AG04449 (cell line): Measurements from ENCODE around the gene NAXE.

Experiments used
- CTCF ChIA-PET: fragments of 350-600 bp; formaldehyde crosslinking; extraction: SDS; loops from one replicate; lab custom pipeline; 2021; ENCODE audit warnings: antibody characterized with exemption; lab: Yijun Ruan, JAX
- POLR2A ChIA-PET: fragments of 400-600, 350-600 bp; formaldehyde crosslinking; extraction: SDS; loops from one replicate; lab custom pipeline; 2020; ENCODE audit warnings: antibody characterized with exemption, inconsistent platforms; lab: Yijun Ruan, JAX
- DNase-seq: peaks from one replicate; pipeline ENCODE4 v3.0.0-alpha.2; 2010; ENCODE audit warnings: low read depth, low spot score
- H3K4me3 ChIP-seq: 2 replicates; pipeline ENCODE4 v1.5.1; 2011; ENCODE audit warnings: low read depth, mild to moderate bottlenecking, control low read depth, low read length
- CTCF ChIP-seq: IDR thresholded peaks from one replicate; pipeline ENCODE4 v1.5.1; 2011; ENCODE audit warnings: mild to moderate bottlenecking, moderate library complexity, low read length, control low read depth, inconsistent platforms; ENCODE audit not compliant: insufficient read depth; ENCODE audit errors: missing control alignments

NAXE gene

GRCh38 chr1:156593661-156593989, 2.0 kb downstream of the NAXE start:
- ChIA-PET POLR2A (no interaction called here), CTCF (interaction anchor here (0.6 to 4.5 kb wide), 11 partner anchors 8 to 208 kb away, joined by 3 to 51 read pairs (median 4); partner anchors contain the start of gene GPATCH4)

GRCh38 chr1:156594190-156594589, 2.6 kb downstream of the NAXE start:
- no peak for TF ChIP-seq CTCF
- POLR2A ChIA-PET, result interaction anchor here (0.6 kb wide), 1 partner anchor 94 kb away, joined by 4 read pairs; no protein-coding TSS in a partner anchor

More at GRCh38 chr1:156593661-156593989, 2.0 kb downstream of the NAXE start:
- no peak for DNase-seq
- H3K4me3 ChIP-seq, result no peak overlapping the region
- TF ChIP-seq CTCF, result no peak

GRCh38 chr1:156595016-156595415, 3.4 kb downstream of the NAXE start:
- CTCF ChIA-PET, result interaction anchor here (1.1 to 4.5 kb wide), 8 partner anchors 9 to 32 kb away, joined by 3 to 51 read pairs (median 6); partner anchors contain the start of gene GPATCH4
- POLR2A ChIA-PET, result no interaction called here

More at GRCh38 chr1:156594190-156594589, 2.6 kb downstream of the NAXE start:
- no peak overlapping the region for H3K4me3 ChIP-seq
- no peak for DNase-seq
- CTCF ChIA-PET, result interaction anchor here (0.6 to 4.5 kb wide), 11 partner anchors 9 to 209 kb away, joined by 3 to 51 read pairs (median 4); partner anchors contain the start of gene GPATCH4

GRCh38 chr1:156596426-156596825, 4.8 kb downstream of the NAXE start:
- TF ChIP-seq CTCF, result no peak
- ChIA-PET POLR2A (no interaction called here), CTCF (interaction anchor here (0.6 to 1.5 kb wide), 5 partner anchors 12 to 206 kb away, joined by 3 to 6 read pairs (median 5); no protein-coding TSS in a partner anchor)
- no peak overlapping the region for H3K4me3 ChIP-seq
- DNase-seq, result no peak

More at GRCh38 chr1:156595016-156595415, 3.4 kb downstream of the NAXE start:
- DNase-seq, result no peak
- no peak for TF ChIP-seq CTCF
- no peak overlapping the region for H3K4me3 ChIP-seq

- ChIA-PET POLR2A (interaction anchor here (0.7 kb wide), 1 partner anchor 95 kb away, joined by 4 read pairs; no protein-coding TSS in a partner anchor), CTCF (interaction anchor here (1.0 to 6.4 kb wide), 6 partner anchors 10 to 212 kb away, joined by 3 to 25 read pairs (median 6); no protein-coding TSS in a partner anchor)
- TF ChIP-seq CTCF, result no peak
Measured at GRCh38 chr1:156598125-156598524, 6.5 kb downstream of the NAXE start.

GRCh38 chr1:156598731-156599432, 7.3 kb downstream of the NAXE start:
- CTCF ChIA-PET, result interaction anchor here (0.7 to 6.4 kb wide), 8 partner anchors 10 to 213 kb away, joined by 3 to 25 read pairs (median 4); no protein-coding TSS in a partner anchor
- POLR2A ChIA-PET, result no interaction called here
- DNase-seq, result no peak
- no peak for TF ChIP-seq CTCF
- H3K4me3 ChIP-seq, result no peak overlapping the region

More at GRCh38 chr1:156598125-156598524, 6.5 kb downstream of the NAXE start:
- no peak overlapping the region for H3K4me3 ChIP-seq
- no peak for DNase-seq
